HEK293 (cell line): ENCODE measurements around the gene CASZ1.

Source experiments
- BCL11B ChIP-seq: fragments of 450-650 bp; formaldehyde crosslinking; IDR thresholded peaks from 2 replicates; pipeline ENCODE4 v1.5.1; 2016; ENCODE audit warnings: low read depth, missing biosample characterization, missing genetic modification characterization
- KLF10 ChIP-seq: fragments of 450-650 bp; IDR thresholded peaks from 2 replicates; pipeline ENCODE4 v1.5.1; 2018; ENCODE audit warnings: missing biosample characterization, mild to moderate bottlenecking, missing genetic modification characterization
- ZBTB21 ChIP-seq: fragments of 450-650 bp; formaldehyde crosslinking; IDR thresholded peaks from 2 replicates; pipeline ENCODE4 v1.5.1; 2017; ENCODE audit warnings: missing biosample characterization, missing genetic modification characterization
- ZNF221 ChIP-seq: fragments of 450-650 bp; formaldehyde crosslinking; IDR thresholded peaks from 2 replicates; pipeline ENCODE4 v1.5.1; 2017; ENCODE audit warnings: missing biosample characterization, missing genetic modification characterization, borderline replicate concordance
- ZNF23 ChIP-seq: fragments of 450-650 bp; formaldehyde crosslinking; IDR thresholded peaks from 2 replicates; pipeline ENCODE4 v1.5.1; 2016; ENCODE audit warnings: missing biosample characterization, missing genetic modification characterization, borderline replicate concordance
- ZNF629 ChIP-seq: fragments of 450-650 bp; formaldehyde crosslinking; IDR thresholded peaks from 2 replicates; pipeline ENCODE4 v1.5.1; 2017; ENCODE audit warnings: missing biosample characterization, missing genetic modification characterization
- ZNF660 ChIP-seq: fragments of 450-650 bp; IDR thresholded peaks from 2 replicates; pipeline ENCODE4 v1.5.1; 2018; ENCODE audit warnings: missing biosample characterization, mild to moderate bottlenecking, missing genetic modification characterization
- ZNF768 ChIP-seq: fragments of 450-650 bp; formaldehyde crosslinking; IDR thresholded peaks from 2 replicates; pipeline ENCODE4 v1.5.1; 2018; ENCODE audit warnings: missing biosample characterization, mild to moderate bottlenecking, missing genetic modification characterization
- TF ChIP-seq, protein P1 (sequence below): fragments of 450-650 bp; formaldehyde crosslinking; IDR thresholded peaks from 2 replicates; pipeline ENCODE4 v1.5.1; 2016; ENCODE audit warnings: missing biosample characterization, missing genetic modification characterization
- TF ChIP-seq, protein P2 (sequence below): fragments of 450-650 bp; formaldehyde crosslinking; IDR thresholded peaks from 2 replicates; pipeline ENCODE4 v1.5.1; 2016; ENCODE audit warnings: missing biosample characterization, missing genetic modification characterization

DNA sequence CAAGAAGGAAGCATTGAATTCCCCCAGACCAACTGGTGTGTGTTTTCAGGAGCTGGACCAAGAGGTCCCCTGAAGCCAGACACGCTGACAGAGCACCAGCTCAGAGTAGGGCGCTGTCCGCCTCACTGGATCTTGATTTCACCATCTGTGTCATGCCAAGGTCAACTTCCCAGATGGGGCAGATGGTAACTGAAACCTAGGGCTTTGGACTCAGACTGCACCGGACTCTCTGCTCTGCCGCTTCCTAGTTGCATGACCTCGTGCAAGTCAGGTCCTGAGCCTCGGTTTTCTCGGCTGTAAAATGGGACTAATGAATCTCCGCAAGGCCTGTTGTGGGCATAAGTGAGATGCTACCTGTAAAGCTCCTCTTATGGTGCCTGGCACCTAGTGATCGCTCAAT, 17.9 kb upstream of the CASZ1 start:
- TF ChIP-seq BCL11B (tag by site-specific recombination) (no peak), ZNF768 (tag by site-specific recombination) (no peak), ZNF660 (tag by site-specific recombination) (no peak), ZBTB21 (tag by site-specific recombination) (no peak), KLF10 (tag by site-specific recombination) (no peak), ZNF629 (tag by site-specific recombination) (no peak), ZNF23 (no peak), ZNF221 (tag by site-specific recombination) (no peak)
- TF ChIP-seq, protein P1, sequence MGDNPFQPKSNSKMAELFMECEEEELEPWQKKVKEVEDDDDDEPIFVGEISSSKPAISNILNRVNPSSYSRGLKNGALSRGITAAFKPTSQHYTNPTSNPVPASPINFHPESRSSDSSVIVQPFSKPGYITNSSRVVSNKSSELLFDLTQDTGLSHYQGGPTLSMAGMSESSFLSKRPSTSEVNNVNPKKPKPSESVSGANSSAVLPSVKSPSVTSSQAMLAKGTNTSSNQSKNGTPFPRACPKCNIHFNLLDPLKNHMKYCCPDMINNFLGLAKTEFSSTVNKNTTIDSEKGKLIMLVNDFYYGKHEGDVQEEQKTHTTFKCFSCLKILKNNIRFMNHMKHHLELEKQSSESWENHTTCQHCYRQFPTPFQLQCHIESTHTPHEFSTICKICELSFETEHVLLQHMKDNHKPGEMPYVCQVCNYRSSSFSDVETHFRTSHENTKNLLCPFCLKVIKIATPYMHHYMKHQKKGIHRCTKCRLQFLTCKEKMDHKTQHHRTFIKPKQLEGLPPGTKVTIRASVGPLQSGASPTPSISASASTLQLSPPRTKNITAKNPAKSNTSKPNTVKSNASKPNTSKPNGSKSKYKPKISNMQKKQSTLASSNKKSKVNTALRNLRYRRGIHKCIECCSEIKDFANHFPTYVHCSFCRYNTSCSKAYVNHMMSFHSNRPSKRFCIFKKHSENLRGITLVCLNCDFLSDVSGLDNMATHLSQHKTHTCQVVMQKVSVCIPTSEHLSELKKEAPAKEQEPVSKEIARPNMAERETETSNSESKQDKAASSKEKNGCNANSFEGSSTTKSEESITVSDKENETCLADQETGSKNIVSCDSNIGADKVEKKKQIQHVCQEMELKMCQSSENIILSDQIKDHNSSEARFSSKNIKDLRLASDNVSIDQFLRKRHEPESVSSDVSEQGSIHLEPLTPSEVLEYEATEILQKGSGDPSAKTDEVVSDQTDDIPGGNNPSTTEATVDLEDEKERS (tag by site-specific recombination): no peak
- TF ChIP-seq, protein P2, sequence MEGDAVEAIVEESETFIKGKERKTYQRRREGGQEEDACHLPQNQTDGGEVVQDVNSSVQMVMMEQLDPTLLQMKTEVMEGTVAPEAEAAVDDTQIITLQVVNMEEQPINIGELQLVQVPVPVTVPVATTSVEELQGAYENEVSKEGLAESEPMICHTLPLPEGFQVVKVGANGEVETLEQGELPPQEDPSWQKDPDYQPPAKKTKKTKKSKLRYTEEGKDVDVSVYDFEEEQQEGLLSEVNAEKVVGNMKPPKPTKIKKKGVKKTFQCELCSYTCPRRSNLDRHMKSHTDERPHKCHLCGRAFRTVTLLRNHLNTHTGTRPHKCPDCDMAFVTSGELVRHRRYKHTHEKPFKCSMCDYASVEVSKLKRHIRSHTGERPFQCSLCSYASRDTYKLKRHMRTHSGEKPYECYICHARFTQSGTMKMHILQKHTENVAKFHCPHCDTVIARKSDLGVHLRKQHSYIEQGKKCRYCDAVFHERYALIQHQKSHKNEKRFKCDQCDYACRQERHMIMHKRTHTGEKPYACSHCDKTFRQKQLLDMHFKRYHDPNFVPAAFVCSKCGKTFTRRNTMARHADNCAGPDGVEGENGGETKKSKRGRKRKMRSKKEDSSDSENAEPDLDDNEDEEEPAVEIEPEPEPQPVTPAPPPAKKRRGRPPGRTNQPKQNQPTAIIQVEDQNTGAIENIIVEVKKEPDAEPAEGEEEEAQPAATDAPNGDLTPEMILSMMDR (tag by site-specific recombination): no peak
